IMR-90 (cell line): ENCODE results near the gene CHMP5. TPM values are rescaled to one million over a fixed set of nuclear protein-coding genes. Genes with fewer than 3 reads are reported as not detected.

Source experiments
- ATAC-seq: fragments of 200-7000 bp; cut with Tn5 transposase; 2 replicates; pipeline ENCODE4 v1.9.1; 2020; ENCODE audit warnings: low read depth, mild to moderate bottlenecking, moderate library complexity
- BruUV-seq: library from RNA; stranded (reverse); fragments of 400-500 nt; replicated peaks from 2 replicates; lab custom pipeline; 2021; lab: Mats Ljungman, UMichigan
- CTCF ChIA-PET: fragments of 300-600 bp; formaldehyde crosslinking; extraction: SDS; loops from one replicate; lab custom pipeline; 2021; ENCODE audit warnings: antibody characterized with exemption; lab: Yijun Ruan, JAX
- POLR2A ChIA-PET: fragments of 300-600 bp; sonication (Branson Sonifier 250); formaldehyde crosslinking; loops from one replicate; lab custom pipeline; 2022; ENCODE audit warnings: antibody characterized with exemption; ENCODE audit not compliant: unreplicated experiment; lab: Charles Lee
- DNase-seq: peaks from one replicate; pipeline ENCODE4 v3.0.0; 2013
- H2AFZ ChIP-seq: replicated peaks from 2 replicates; pipeline ENCODE3; 2013; ENCODE audit warnings: low read length, mild to moderate bottlenecking; ENCODE audit not compliant: poor library complexity
- H2AK5ac ChIP-seq: 2 replicates; pipeline ENCODE4 v1.6.1; 2013; ENCODE audit warnings: low read depth, low read length, inconsistent platforms
- H2AK9ac ChIP-seq: replicated peaks from 2 replicates; pipeline ENCODE3; 2013; ENCODE audit warnings: mild to moderate bottlenecking, low read depth, low read length, moderate library complexity; ENCODE audit not compliant: poor library complexity
- H2BK120ac ChIP-seq: 2 replicates; pipeline ENCODE4 v1.6.1; 2013; ENCODE audit warnings: low read depth, low read length, inconsistent platforms
- H2BK15ac ChIP-seq: 3 replicates; pipeline ENCODE4 v1.6.1; 2013; ENCODE audit warnings: low read depth, low read length, inconsistent platforms
- H2BK20ac ChIP-seq: 2 replicates; pipeline ENCODE4 v1.6.1; 2013; ENCODE audit warnings: low read depth, mild to moderate bottlenecking, inconsistent platforms, low read length, moderate library complexity
- H2BK5ac ChIP-seq: 2 replicates; pipeline ENCODE4 v1.6.1; 2013; ENCODE audit warnings: mild to moderate bottlenecking, low read depth, low read length, inconsistent platforms; ENCODE audit not compliant: poor library complexity, severe bottlenecking
- H3K14ac ChIP-seq: replicated peaks from 2 replicates; pipeline ENCODE4 v1.6.1; 2013; ENCODE audit warnings: low read depth, low read length, inconsistent platforms
- H3K18ac ChIP-seq: 2 replicates; pipeline ENCODE4 v1.6.1; 2013; ENCODE audit warnings: low read depth, low read length, control low read depth
- H3K23ac ChIP-seq: 2 replicates; pipeline ENCODE4 v1.6.1; 2013; ENCODE audit warnings: low read depth, low read length, inconsistent platforms
- H3K27ac ChIP-seq: 2 replicates; pipeline ENCODE4 v1.5.1; 2013; ENCODE audit warnings: mild to moderate bottlenecking, control low read depth, low read length; ENCODE audit not compliant: insufficient read depth
- H3K27me3 ChIP-seq: 2 replicates; pipeline ENCODE4 v1.6.1; 2013; ENCODE audit warnings: low read length; ENCODE audit not compliant: control insufficient read depth, insufficient read depth
- H3K36me3 ChIP-seq: 2 replicates; pipeline ENCODE4 v1.6.1; 2013; ENCODE audit warnings: low read length, mixed read lengths; ENCODE audit not compliant: control insufficient read depth, insufficient read depth
- H3K4ac ChIP-seq: 2 replicates; pipeline ENCODE4 v1.6.1; 2013; ENCODE audit warnings: low read depth, low read length, inconsistent platforms
- H3K4me1 ChIP-seq: 2 replicates; pipeline ENCODE4 v1.6.1; 2013; ENCODE audit warnings: low read length, mixed read lengths; ENCODE audit not compliant: control insufficient read depth, insufficient read depth
- H3K4me2 ChIP-seq: 2 replicates; pipeline ENCODE4 v1.6.1; 2013; ENCODE audit warnings: low read depth, mild to moderate bottlenecking, control low read depth, low read length, moderate library complexity
- H3K4me3 ChIP-seq: 2 replicates; pipeline ENCODE4 v1.5.1; 2013; ENCODE audit warnings: low read depth, mild to moderate bottlenecking, control low read depth, low read length, moderate library complexity; ENCODE audit not compliant: insufficient read depth
- H3K56ac ChIP-seq: 2 replicates; pipeline ENCODE4 v1.6.1; 2013; ENCODE audit warnings: low read length, inconsistent platforms; ENCODE audit not compliant: insufficient read depth; ENCODE audit errors: extremely low read depth
- H3K79me1 ChIP-seq, 2 experiments: 2 replicates each; pipeline ENCODE4 v1.6.1; 2013; ENCODE audit warnings: low read length in 2 of 2, inconsistent platforms in 1 of 2, low read depth in 1 of 2
- H3K9ac ChIP-seq: 2 replicates; pipeline ENCODE4 v1.6.1; 2013; ENCODE audit warnings: low read depth, low read length, control low read depth
- H3K9me1 ChIP-seq: 2 replicates; pipeline ENCODE4 v1.6.1; 2013; ENCODE audit warnings: low read length, inconsistent platforms; ENCODE audit not compliant: insufficient read depth
- H3K9me3 ChIP-seq: 2 replicates; pipeline ENCODE4 v1.6.1; 2013; ENCODE audit warnings: low read length; ENCODE audit not compliant: control insufficient read depth, insufficient read depth
- H4K20me1 ChIP-seq: 2 replicates; pipeline ENCODE4 v1.6.1; 2013; ENCODE audit warnings: low read length, inconsistent platforms; ENCODE audit not compliant: insufficient read depth
- H4K5ac ChIP-seq: 2 replicates; pipeline ENCODE4 v1.6.1; 2013; ENCODE audit warnings: mild to moderate bottlenecking, low read depth, low read length, control low read depth
- H4K8ac ChIP-seq, 2 experiments: 2 replicates each; pipeline ENCODE4 v1.6.1; 2013; ENCODE audit warnings: low read depth in 2 of 2, low read length in 2 of 2, control low read depth in 1 of 2, inconsistent platforms in 1 of 2
- H4K91ac ChIP-seq: 2 replicates; pipeline ENCODE4 v1.6.1; 2013; ENCODE audit warnings: low read depth, low read length, inconsistent platforms; ENCODE audit not compliant: insufficient read depth
- BHLHE40 ChIP-seq: fragments of 150-350 bp; IDR thresholded peaks from 2 replicates; pipeline ENCODE4 v1.6.1; 2016; ENCODE audit warnings: mild to moderate bottlenecking, low read depth, low read length
- CEBPB ChIP-seq: IDR thresholded peaks from 2 replicates; pipeline ENCODE4 v1.6.1; 2012; ENCODE audit warnings: low read depth, low read length, improper control_type of control experiment
- CHD1 ChIP-seq: IDR thresholded peaks from 2 replicates; pipeline ENCODE4 v1.6.1; 2012; ENCODE audit warnings: low read depth, low read length, improper control_type of control experiment
- FOS ChIP-seq: fragments of 150-350 bp; IDR thresholded peaks from 2 replicates; pipeline ENCODE4 v1.6.1; 2016; ENCODE audit warnings: low read depth, low read length
- MAFK ChIP-seq: IDR thresholded peaks from 2 replicates; pipeline ENCODE4 v1.6.1; 2012; ENCODE audit warnings: low read depth, low read length, improper control_type of control experiment
- MAZ ChIP-seq: IDR thresholded peaks from 2 replicates; pipeline ENCODE4 v1.6.1; 2012; ENCODE audit warnings: low read depth, mild to moderate bottlenecking, low read length, improper control_type of control experiment, moderate library complexity, borderline replicate concordance
- MXI1 ChIP-seq: IDR thresholded peaks from 2 replicates; pipeline ENCODE4 v1.6.1; 2012; ENCODE audit warnings: low read depth, mild to moderate bottlenecking, low read length, moderate library complexity, borderline replicate concordance
- NFE2L2 ChIP-seq: fragments of 150-350 bp; IDR thresholded peaks from 2 replicates; pipeline ENCODE4 v1.6.1; 2016; ENCODE audit warnings: low read depth, mild to moderate bottlenecking, low read length
- POLR2A ChIP-seq: IDR thresholded peaks from 2 replicates; pipeline ENCODE4 v1.6.1; 2012; ENCODE audit warnings: mild to moderate bottlenecking, low read depth, low read length
- RAD21 ChIP-seq: IDR thresholded peaks from 2 replicates; pipeline ENCODE4 v1.6.1; 2012; ENCODE audit warnings: low read length, improper control_type of control experiment
- RCOR1 ChIP-seq: IDR thresholded peaks from 2 replicates; pipeline ENCODE4 v1.6.1; 2012; ENCODE audit warnings: mild to moderate bottlenecking, low read length, improper control_type of control experiment; ENCODE audit not compliant: insufficient replicate concordance
- RFX5 ChIP-seq: IDR thresholded peaks from 2 replicates; pipeline ENCODE4 v1.8.0; 2012; ENCODE audit warnings: low read depth, mild to moderate bottlenecking, low read length, moderate library complexity
- SMC3 ChIP-seq: fragments of 150-350 bp; IDR thresholded peaks from 2 replicates; pipeline ENCODE4 v1.6.1; 2016; ENCODE audit warnings: low read depth, mild to moderate bottlenecking, antibody characterized with exemption, low read length, moderate library complexity
- WGBS, 2 experiments: methylation state at CpG; one replicate each; pipeline versions ENCODE4 v1.1.5 to v1.1.7; 2013; ENCODE audit warnings: missing lambda C conversion rate in 2 of 2; ENCODE audit not compliant: insufficient read length in 1 of 2; ENCODE audit errors: extremely low coverage in 2 of 2; 5-methylcytosine and 5-hydroxymethylcytosine counted together
- dilution Hi-C: fragments of 300-500 bp; cut with HindIII; formaldehyde crosslinking; loops from one replicate; pipeline ENCODE4 v1.14.3; 2018; ENCODE audit warnings: low sequenced_read_pairs; ENCODE audit not compliant: unreplicated experiment
- in situ Hi-C: fragments of 300-500 bp; cut with MboI; formaldehyde crosslinking; loops from 3 replicates; pipeline ENCODE4 v1.14.3; 2019; ENCODE audit warnings: low sequenced_read_pairs, inconsistent platforms, mixed read lengths
- intact Hi-C: fragments of 100-400 bp; cut with micrococcal nuclease; formaldehyde crosslinking; loops from 2 replicates; pipeline ENCODE4 v1.10.0; 2022
- polyA plus RNA-seq, 3 experiments: library from polyadenylated mRNA; depleted of rRNA; stranded (reverse); fragments of >200 nt; gene quantifications; 2 replicates each; pipeline ENCODE4 v1.2.3, GENCODE V29; 2012; ENCODE audit warnings: low replicate concordance in 1 of 3
- total RNA-seq: library from RNA; depleted of rRNA; stranded (reverse); fragments of >200 nt; gene quantifications from 2 replicates; pipeline ENCODE4 v1.2.3, GENCODE V29; 2012
- TF ChIP-seq, protein P1 (sequence below): fragments of 150-350 bp; IDR thresholded peaks from 2 replicates; pipeline ENCODE4 v1.6.1; 2016; ENCODE audit warnings: low read depth, mild to moderate bottlenecking, low read length, moderate library complexity, borderline replicate concordance
- TF ChIP-seq, protein P2 (sequence below): fragments of 150-350 bp; IDR thresholded peaks from 2 replicates; pipeline ENCODE4 v1.6.1; 2017; ENCODE audit warnings: mild to moderate bottlenecking, antibody characterized with exemption, low read length, low read depth
- TF ChIP-seq, protein P3 (sequence below): conservative IDR thresholded peaks from 2 replicates; pipeline ENCODE4 v1.5.1; 2012; ENCODE audit warnings: mild to moderate bottlenecking, low read depth, low read length, improper control_type of control experiment

CHMP5 gene
- total and polyA plus RNA-seq, 2 of the 4 experiments (the other 2 are of a cell fraction), result 70.6 to 80.8 TPM

DNA sequence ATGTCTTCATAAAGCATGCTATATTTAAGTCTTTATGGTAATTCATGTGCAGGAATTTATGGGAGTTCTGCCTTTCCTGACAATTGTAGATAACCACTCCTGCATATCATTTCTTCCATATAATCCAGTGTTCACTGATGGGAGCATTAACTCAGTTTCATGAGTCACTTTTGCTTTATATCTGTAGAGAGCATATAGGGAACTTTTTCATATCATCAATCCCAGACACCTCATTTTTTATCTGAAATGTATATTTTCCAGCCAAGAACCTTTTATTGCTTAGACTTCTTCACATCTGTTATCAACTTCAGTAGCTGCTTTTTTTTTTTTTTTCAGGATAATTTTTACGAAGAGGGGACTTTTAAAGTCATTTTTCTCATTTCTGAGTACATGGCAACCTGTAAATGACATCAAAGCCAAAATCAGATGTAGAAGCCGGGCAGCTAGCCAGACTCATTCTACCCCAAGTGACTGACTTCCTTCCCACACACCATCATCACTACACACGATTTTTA, 66.6 kb downstream of the CHMP5 start:
- in situ Hi-C loops, result no loop called here
- DNase-seq (peak; percentile 55), ATAC-seq (no peak)
- Histone ChIP-seq H2BK20ac (peak overlapping the region; percentile 18), H3K27ac (peak overlapping the region; percentile 67), H3K4me2 (no peak overlapping the region), H3K27me3 (no peaks in the 10 kb centered on the region), H2BK15ac (peak overlapping the region; percentile 80; the same call in 1 of the 3 replicates), H3K4ac (peak overlapping the region; percentile 68), H2BK5ac (peak overlapping the region; percentile 96), H2AK5ac (peak overlapping the region; percentile 81), H3K56ac (no peak overlapping the region), H3K23ac (peak overlapping the region; percentile 48; the same call in 1 of the 2 replicates), H2AK9ac (no peak overlapping the region), H2BK120ac (peak overlapping the region; percentile 64), H3K36me3 (peaks cover 20% of the 10 kb centered on the region), H3K4me1 (peaks cover 17% of the 10 kb centered on the region), H4K8ac (peak overlapping the region; percentile 5 to 74; a peak in 2 of 4 replicates), H4K5ac (peak overlapping the region; percentile 59; the same call in 1 of the 2 replicates), H3K9me3 (no peaks in the 10 kb centered on the region), H4K20me1 (no peaks in the 10 kb centered on the region), H3K18ac (peak overlapping the region; percentile 60; the same call in 1 of the 2 replicates), H4K91ac (peak overlapping the region; percentile 74; the same call in 1 of the 2 replicates), H3K79me1 (peaks cover 11 to 32% of the 10 kb centered on the region in 2 experiments), H2AFZ (no peak overlapping the region), H3K14ac (peak overlapping the region; percentile 47), H3K4me3 (no peak overlapping the region), H3K9me1 (0 out of 2 replicates have a peak, but pooled peaks cover 10% of the 10 kb centered on the region), H3K9ac (no peak overlapping the region)
- ChIA-PET CTCF (interaction anchor here (0.6 to 1.7 kb wide), 2 partner anchors 16 to 135 kb away, joined by 3 read pairs; no protein-coding TSS in a partner anchor), POLR2A (no interaction called here)
- intact Hi-C loops, result no loop called here
- dilution Hi-C loops, result no loop called here
- BruUV-seq, result no TSS peak
- TF ChIP-seq RCOR1 (no peak), NFE2L2 (no peak), MAZ (no peak), CEBPB (no peak), RAD21 (no peak), BHLHE40 (no peak), RFX5 (no peak), FOS (no peak), MXI1 (no peak), CHD1 (no peak), SMC3 (no peak), POLR2A (no peak), MAFK (no peak)
- TF ChIP-seq, protein P1, sequence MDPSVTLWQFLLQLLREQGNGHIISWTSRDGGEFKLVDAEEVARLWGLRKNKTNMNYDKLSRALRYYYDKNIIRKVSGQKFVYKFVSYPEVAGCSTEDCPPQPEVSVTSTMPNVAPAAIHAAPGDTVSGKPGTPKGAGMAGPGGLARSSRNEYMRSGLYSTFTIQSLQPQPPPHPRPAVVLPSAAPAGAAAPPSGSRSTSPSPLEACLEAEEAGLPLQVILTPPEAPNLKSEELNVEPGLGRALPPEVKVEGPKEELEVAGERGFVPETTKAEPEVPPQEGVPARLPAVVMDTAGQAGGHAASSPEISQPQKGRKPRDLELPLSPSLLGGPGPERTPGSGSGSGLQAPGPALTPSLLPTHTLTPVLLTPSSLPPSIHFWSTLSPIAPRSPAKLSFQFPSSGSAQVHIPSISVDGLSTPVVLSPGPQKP, result no peak
- TF ChIP-seq, protein P2, sequence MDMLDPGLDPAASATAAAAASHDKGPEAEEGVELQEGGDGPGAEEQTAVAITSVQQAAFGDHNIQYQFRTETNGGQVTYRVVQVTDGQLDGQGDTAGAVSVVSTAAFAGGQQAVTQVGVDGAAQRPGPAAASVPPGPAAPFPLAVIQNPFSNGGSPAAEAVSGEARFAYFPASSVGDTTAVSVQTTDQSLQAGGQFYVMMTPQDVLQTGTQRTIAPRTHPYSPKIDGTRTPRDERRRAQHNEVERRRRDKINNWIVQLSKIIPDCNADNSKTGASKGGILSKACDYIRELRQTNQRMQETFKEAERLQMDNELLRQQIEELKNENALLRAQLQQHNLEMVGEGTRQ, result no peak
- TF ChIP-seq, protein P3, sequence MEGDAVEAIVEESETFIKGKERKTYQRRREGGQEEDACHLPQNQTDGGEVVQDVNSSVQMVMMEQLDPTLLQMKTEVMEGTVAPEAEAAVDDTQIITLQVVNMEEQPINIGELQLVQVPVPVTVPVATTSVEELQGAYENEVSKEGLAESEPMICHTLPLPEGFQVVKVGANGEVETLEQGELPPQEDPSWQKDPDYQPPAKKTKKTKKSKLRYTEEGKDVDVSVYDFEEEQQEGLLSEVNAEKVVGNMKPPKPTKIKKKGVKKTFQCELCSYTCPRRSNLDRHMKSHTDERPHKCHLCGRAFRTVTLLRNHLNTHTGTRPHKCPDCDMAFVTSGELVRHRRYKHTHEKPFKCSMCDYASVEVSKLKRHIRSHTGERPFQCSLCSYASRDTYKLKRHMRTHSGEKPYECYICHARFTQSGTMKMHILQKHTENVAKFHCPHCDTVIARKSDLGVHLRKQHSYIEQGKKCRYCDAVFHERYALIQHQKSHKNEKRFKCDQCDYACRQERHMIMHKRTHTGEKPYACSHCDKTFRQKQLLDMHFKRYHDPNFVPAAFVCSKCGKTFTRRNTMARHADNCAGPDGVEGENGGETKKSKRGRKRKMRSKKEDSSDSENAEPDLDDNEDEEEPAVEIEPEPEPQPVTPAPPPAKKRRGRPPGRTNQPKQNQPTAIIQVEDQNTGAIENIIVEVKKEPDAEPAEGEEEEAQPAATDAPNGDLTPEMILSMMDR, result no peak
- WGBS, 2 experiments, result no CpG with 5 or more reads among the region's 3 CpGs
